Measurements from ENCODE around the gene CHST4. TPM values are rescaled to one million over a fixed set of nuclear protein-coding genes. Genes with fewer than 3 reads are reported as not detected.

CHST4 gene
- total and polyA plus RNA-seq, 12 donors = 0.47 to 7.6 (median 1.9) TPM

DNA sequence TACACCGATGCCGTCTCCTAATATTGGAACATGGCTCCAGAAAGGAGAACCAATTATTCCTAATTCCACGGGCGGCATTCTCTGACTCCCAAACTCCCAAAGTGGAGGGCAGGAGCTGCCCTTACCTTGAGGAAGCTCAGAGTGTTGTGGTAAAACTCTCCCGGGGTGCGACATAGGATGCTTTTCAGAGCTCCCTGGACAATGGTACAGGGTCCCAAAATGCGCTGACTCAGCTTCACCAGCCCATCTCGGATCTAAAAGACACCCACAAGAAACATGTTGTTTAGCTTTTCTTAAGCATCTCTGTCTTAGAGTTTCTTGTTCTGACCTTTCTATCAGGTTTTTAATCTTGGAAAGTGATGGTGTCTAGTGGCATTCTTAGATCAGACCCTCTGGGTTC, 43.9 kb downstream of the CHST4 start:
- no peaks in the 10 kb centered on the region for H3K27me3 ChIP-seq
- H3K27ac ChIP-seq = no peak overlapping the region
- H3K36me3 ChIP-seq (replicated peaks in 1 of 2) = no peaks in the 10 kb centered on the region
- no peak for DNase-seq
- intact Hi-C loops (cut with DNase I) = no loop called here
- H3K9me3 ChIP-seq (replicated peaks in 1 of 3) = no peaks in the 10 kb centered on the region
- H3K4me1 ChIP-seq (replicated peaks in 1 of 2) = peaks cover 0 to 18% of the 10 kb centered on the region in 2 donors
- 93 to 97% (median 95%) methylated on average over 8 of the region's 8 CpGs for WGBS, 4 donors
- no peak for TF ChIP-seq POLR2A (IDR thresholded peaks at IDR 0.05)
- TF ChIP-seq, protein P1, sequence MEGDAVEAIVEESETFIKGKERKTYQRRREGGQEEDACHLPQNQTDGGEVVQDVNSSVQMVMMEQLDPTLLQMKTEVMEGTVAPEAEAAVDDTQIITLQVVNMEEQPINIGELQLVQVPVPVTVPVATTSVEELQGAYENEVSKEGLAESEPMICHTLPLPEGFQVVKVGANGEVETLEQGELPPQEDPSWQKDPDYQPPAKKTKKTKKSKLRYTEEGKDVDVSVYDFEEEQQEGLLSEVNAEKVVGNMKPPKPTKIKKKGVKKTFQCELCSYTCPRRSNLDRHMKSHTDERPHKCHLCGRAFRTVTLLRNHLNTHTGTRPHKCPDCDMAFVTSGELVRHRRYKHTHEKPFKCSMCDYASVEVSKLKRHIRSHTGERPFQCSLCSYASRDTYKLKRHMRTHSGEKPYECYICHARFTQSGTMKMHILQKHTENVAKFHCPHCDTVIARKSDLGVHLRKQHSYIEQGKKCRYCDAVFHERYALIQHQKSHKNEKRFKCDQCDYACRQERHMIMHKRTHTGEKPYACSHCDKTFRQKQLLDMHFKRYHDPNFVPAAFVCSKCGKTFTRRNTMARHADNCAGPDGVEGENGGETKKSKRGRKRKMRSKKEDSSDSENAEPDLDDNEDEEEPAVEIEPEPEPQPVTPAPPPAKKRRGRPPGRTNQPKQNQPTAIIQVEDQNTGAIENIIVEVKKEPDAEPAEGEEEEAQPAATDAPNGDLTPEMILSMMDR (IDR thresholded peaks at IDR 0.05) = no peak
- no peak overlapping the region for H3K4me3 ChIP-seq

DNA sequence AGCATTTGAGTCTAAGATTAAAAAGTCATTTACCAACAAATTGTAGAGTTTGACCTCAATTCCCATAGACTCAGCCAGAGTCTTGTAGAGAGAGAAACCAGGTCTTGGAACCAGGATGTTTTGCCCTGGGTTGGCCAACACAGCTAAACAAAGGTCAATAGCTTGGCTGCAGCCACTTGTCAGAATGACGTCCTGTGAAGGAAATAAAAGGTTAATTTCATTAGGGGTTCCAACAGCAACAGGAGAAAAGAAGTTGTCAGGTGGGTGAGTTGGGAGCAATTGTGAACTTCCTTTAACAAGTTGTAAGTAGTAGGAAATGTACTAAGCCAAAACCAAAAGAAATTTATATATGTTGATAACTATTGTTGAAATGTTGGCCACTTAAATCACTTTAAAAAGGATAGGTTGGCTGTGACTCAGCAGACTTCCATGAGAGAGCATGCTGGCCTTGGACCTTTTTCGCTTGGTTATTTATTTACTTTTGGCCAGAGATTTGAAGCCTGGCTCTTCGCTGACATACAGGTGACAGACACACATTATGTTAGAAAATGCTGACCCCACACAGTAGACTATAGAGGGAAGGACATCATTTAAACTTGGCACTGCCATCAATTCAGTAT, 46.4 kb downstream of the CHST4 start:
- TF ChIP-seq POLR2A (IDR thresholded peaks at IDR 0.05) = no peak
- TF ChIP-seq, protein P1 (IDR thresholded peaks at IDR 0.05) = no peak
- DNase-seq = peak in 4 of 7 donors; percentile 29 to 35 (median 32)
- no peaks in the 10 kb centered on the region for H3K9me3 ChIP-seq (replicated peaks in 1 of 3)
- no peaks in the 10 kb centered on the region for H3K36me3 ChIP-seq (replicated peaks in 1 of 2)
- intact Hi-C loops (cut with DNase I) = no loop called here
- 29 to 42% (median 36%) methylated on average over 3 of the region's 3 CpGs for WGBS, 4 donors
- peak overlapping the region in 2 of 5 donors; percentile 15 to 20 for H3K27ac ChIP-seq
- no peaks in the 10 kb centered on the region for H3K27me3 ChIP-seq
- H3K4me3 ChIP-seq = no peak overlapping the region
- H3K4me1 ChIP-seq (replicated peaks in 1 of 2) = peaks cover 0 to 9% of the 10 kb centered on the region in 2 donors

DNA sequence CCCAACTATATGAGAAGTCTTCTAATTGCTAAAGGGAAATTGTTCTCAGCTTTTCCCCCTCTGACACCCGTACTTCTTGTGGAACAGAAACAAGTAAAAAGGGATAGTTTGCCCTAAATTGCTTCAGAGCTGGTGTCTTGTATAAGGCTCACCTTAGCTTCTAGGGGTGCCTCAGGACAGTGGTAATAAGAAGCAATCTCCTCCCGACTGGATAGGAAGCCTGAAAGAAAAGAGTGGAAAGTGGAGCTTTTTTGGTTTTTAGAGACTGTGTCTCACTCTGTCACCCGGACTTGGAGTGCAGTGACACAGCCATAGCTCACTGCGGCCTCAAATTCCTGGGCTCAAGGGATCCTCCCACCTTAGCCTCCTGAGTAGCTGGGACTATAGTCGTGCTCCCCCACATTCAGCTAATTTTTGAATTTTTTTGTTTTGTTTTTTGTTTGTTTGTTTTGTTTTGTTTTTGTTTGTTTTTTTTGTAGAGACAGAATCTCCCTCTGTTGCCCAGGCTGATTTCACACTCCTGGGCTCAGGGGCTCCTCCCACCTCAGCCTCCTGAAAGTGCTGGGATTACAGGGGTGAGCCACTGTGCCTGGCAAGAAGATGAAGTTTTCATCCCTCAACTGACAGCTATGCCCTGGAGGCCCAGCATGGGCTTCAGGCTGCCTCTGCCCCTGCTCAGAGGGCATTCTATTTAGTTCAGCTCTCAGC, 47.3 kb downstream of the CHST4 start:
- no peak for DNase-seq
- H3K4me1 ChIP-seq (replicated peaks in 1 of 2) = peaks cover 0 to 9% of the 10 kb centered on the region in 2 donors
- H3K36me3 ChIP-seq (replicated peaks in 1 of 2) = no peaks in the 10 kb centered on the region
- intact Hi-C loops (cut with DNase I) = no loop called here
- no peaks in the 10 kb centered on the region for H3K9me3 ChIP-seq (replicated peaks in 1 of 3)
- TF ChIP-seq POLR2A (IDR thresholded peaks at IDR 0.05) = no peak
- TF ChIP-seq, protein P1 (IDR thresholded peaks at IDR 0.05) = no peak
- no peak overlapping the region for H3K27ac ChIP-seq
- no peak overlapping the region for H3K4me3 ChIP-seq
- H3K27me3 ChIP-seq = no peaks in the 10 kb centered on the region
- WGBS, 4 donors = 83 to 89% (median 84%) methylated on average over 5 of the region's 5 CpGs

DNA sequence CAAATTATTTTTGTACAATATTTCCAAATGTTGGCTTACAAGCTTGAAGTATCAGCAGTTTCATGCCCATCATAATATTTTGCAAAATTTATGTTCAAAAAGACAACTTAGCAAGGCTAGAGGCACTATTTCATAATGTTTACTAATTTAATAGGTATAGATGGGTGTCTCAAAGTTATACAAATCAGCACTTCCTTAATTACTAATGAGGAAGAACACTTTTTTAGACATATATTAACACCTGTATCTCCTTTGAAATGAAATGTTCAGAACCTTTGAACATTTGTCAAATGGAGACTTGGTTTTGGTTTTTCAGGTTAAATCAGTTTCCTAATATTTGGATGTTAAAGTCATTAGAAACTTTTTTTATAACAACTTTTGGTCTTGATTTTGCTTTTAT, 48.5 kb downstream of the CHST4 start:
- TF ChIP-seq, protein P1 (IDR thresholded peaks at IDR 0.05) = no peak
- TF ChIP-seq POLR2A (IDR thresholded peaks at IDR 0.05) = no peak
- Histone ChIP-seq H3K9me3 (replicated peaks in 1 of 3) (no peaks in the 10 kb centered on the region), H3K36me3 (replicated peaks in 1 of 2) (no peaks in the 10 kb centered on the region), H3K4me3 (no peak overlapping the region), H3K4me1 (replicated peaks in 1 of 2) (peaks cover 0 to 9% of the 10 kb centered on the region in 2 donors), H3K27me3 (no peaks in the 10 kb centered on the region), H3K27ac (no peak overlapping the region)
- intact Hi-C loops (cut with DNase I) = no loop called here
- DNase-seq = no peak
